H1 (cell line): ENCODE results near the gene CTBP2. TPM values are rescaled to one million over a fixed set of nuclear protein-coding genes. Genes with fewer than 3 reads are reported as not detected.

Source experiments
- CHD7 ChIP-seq: fragments of 300-600 bp; sonication (generic); IDR thresholded peaks from 2 replicates; pipeline ENCODE4 v1.7.1; 2012; ENCODE audit warnings: low read length, moderate library complexity, mild to moderate bottlenecking, inconsistent platforms; ENCODE audit not compliant: insufficient replicate concordance
- HDAC2 ChIP-seq, 2 experiments: fragments of 300-600 bp in 1 of 2; sonication (generic) in 1 of 2; IDR thresholded peaks; 2 replicates each; pipeline ENCODE4 v1.6.1; 2011 to 2012; ENCODE audit warnings: low read depth in 2 of 2, low read length in 2 of 2, mild to moderate bottlenecking in 2 of 2, moderate library complexity in 2 of 2, borderline replicate concordance in 1 of 2, inconsistent platforms in 1 of 2
- RNF2 ChIP-seq: fragments of 200-900, 300-1000 bp; sonication (generic); IDR thresholded peaks from 2 replicates; pipeline ENCODE4 v1.7.1; 2016; ENCODE audit warnings: borderline replicate concordance, low read depth, mild to moderate bottlenecking, antibody characterized with exemption, low read length; ENCODE audit not compliant: poor library complexity, severe bottlenecking; ENCODE audit errors: missing control alignments
- SRF ChIP-seq: IDR thresholded peaks from 2 replicates; pipeline ENCODE4 v1.6.1; 2011; ENCODE audit warnings: mild to moderate bottlenecking, low read depth, low read length, moderate library complexity
- polyA plus RNA-seq, 7 experiments: library from polyadenylated mRNA; depleted of rRNA in 3 of 7; stranded (reverse) in 5 of 7; unstranded in 2 of 7; fragments of >200 nt in 5 of 7; fragments of 200-250 nt in 2 of 7; gene quantifications; 1 replicate in 5 of 7; 2 replicates in 1 of 7; 4 replicates in 1 of 7; pipeline versions ENCODE4 v1.2.1 to v1.2.3, GENCODE V29; 2011 to 2013; ENCODE audit warnings: missing spikeins in 2 of 7, mixed read lengths in 2 of 7
- total RNA-seq: library from RNA; stranded (reverse); fragmentation: NEBNext Ultra II Directional; extraction: Animal tissue kit (Norgen Biotek cat#: 25700); gene quantifications from 2 replicates; pipeline ENCODE4 v1.2.1, GENCODE V29; 2021

Gene CTBP2
- total and polyA plus RNA-seq, 2 of the 8 experiments (the other 6 are each of a cell fraction or from before 2014, with no cell fraction given), result 208 to 221 TPM

- TF ChIP-seq HDAC2 (IDR thresholded peaks at IDR 0.05; ENCODE audit: borderline replicate concordance in 1 of 2, low read depth in 2 of 2, low read length in 2 of 2) (no peak), SRF (no peak), CHD7 (no peak), RNF2 (no peak)
These were observed 5.5 kb upstream of the CTBP2 start (continued) for GRCh38 chr10:125165584-125166573.
